MM.1S (cell line): ENCODE results near the gene CYREN.

Experiments used
- DNase-seq: peaks from one replicate; pipeline ENCODE4 v3.0.0-alpha.2; 2015
- H2AFZ ChIP-seq: fragments of 300-600 bp; sonication (generic); 2 replicates; pipeline ENCODE4 v1.6.0; 2016; ENCODE audit warnings: antibody characterized with exemption, low read length
- H3F3A ChIP-seq: fragments of 300-600 bp; sonication (generic); 2 replicates; pipeline ENCODE4 v1.6.1; 2016; ENCODE audit warnings: mild to moderate bottlenecking, antibody characterized with exemption, low read length, moderate library complexity, mixed read lengths; ENCODE audit not compliant: insufficient read depth
- H3K27ac ChIP-seq: fragments of 300-600 bp; sonication (generic); 2 replicates; pipeline ENCODE4 v1.5.1; 2016; ENCODE audit warnings: mild to moderate bottlenecking, low read length
- H3K27me3 ChIP-seq: fragments of 300-600 bp; sonication (generic); replicated peaks from 2 replicates; pipeline ENCODE4 v1.6.0; 2016; ENCODE audit warnings: low read length; ENCODE audit not compliant: insufficient read depth
- H3K36me3 ChIP-seq: fragments of 300-600 bp; sonication (generic); replicated peaks from 2 replicates; pipeline ENCODE4 v1.6.1; 2016; ENCODE audit warnings: mild to moderate bottlenecking, low read length, mixed read lengths; ENCODE audit not compliant: insufficient read depth
- H3K4me1 ChIP-seq: fragments of 300-600 bp; sonication (generic); 2 replicates; pipeline ENCODE4 v1.6.1; 2016; ENCODE audit warnings: low read length, mixed read lengths
- H3K4me2 ChIP-seq: fragments of 300-600 bp; sonication (generic); 2 replicates; pipeline ENCODE4 v1.6.0; 2016; ENCODE audit warnings: low read depth, low read length
- H3K4me3 ChIP-seq: fragments of 300-600 bp; sonication (generic); 2 replicates; pipeline ENCODE4 v1.5.1; 2016; ENCODE audit warnings: low read length, mixed read lengths
- H3K79me2 ChIP-seq: fragments of 300-600 bp; sonication (generic); 2 replicates; pipeline ENCODE4 v1.6.1; 2016; ENCODE audit warnings: mixed run types, low read length, mixed read lengths
- H3K9ac ChIP-seq: fragments of 300-600 bp; sonication (generic); 2 replicates; pipeline ENCODE4 v1.6.1; 2016; ENCODE audit warnings: low read length, mixed read lengths
- H3K9me2 ChIP-seq: fragments of 300-600 bp; sonication (generic); replicated peaks from 2 replicates; pipeline ENCODE4 v1.6.1; 2016; ENCODE audit warnings: mild to moderate bottlenecking, low read length, mixed read lengths; ENCODE audit not compliant: insufficient read depth
- H3K9me3 ChIP-seq: fragments of 300-600 bp; sonication (generic); replicated peaks from 2 replicates; pipeline ENCODE4 v1.6.1; 2016; ENCODE audit warnings: mild to moderate bottlenecking, low read length, mixed read lengths; ENCODE audit not compliant: insufficient read depth
- H4K20me1 ChIP-seq: fragments of 300-600 bp; sonication (generic); 2 replicates; pipeline ENCODE4 v1.6.1; 2016; ENCODE audit warnings: mild to moderate bottlenecking, low read length, moderate library complexity, mixed read lengths; ENCODE audit not compliant: insufficient read depth
- CTCF ChIP-seq: fragments of 300-600 bp; sonication (generic); IDR thresholded peaks from 2 replicates; pipeline ENCODE4 v1.5.1; 2016; ENCODE audit warnings: antibody characterized with exemption, low read length, mixed read lengths
- EZH2 ChIP-seq: fragments of 300-600 bp; sonication (generic); optimal IDR thresholded peaks from 2 replicates; pipeline ENCODE3; 2017; ENCODE audit warnings: low read depth, mild to moderate bottlenecking, antibody characterized with exemption, low read length, mixed read lengths
- EZH2phosphoT487 ChIP-seq: fragments of 300-600 bp; sonication (generic); IDR thresholded peaks from 2 replicates; pipeline ENCODE4 v1.6.1; 2018; ENCODE audit warnings: antibody characterized with exemption, low read length

CYREN gene

GRCh38 chr7:135159359-135160085 lies 11.0 kb downstream of the CYREN start:
- H2AFZ ChIP-seq: no peak overlapping the region
- H3K27me3 ChIP-seq: no peaks in the 10 kb centered on the region
- peaks cover 18% of the 10 kb centered on the region for H3F3A ChIP-seq
- H3K27ac ChIP-seq: peak overlapping the region; percentile 86
- H3K36me3 ChIP-seq: no peaks in the 10 kb centered on the region
- H3K4me3 ChIP-seq: peak overlapping the region; percentile 21
- H3K79me2 ChIP-seq: peaks cover 81% of the 10 kb centered on the region
- H3K4me2 ChIP-seq: peak overlapping the region; percentile 70
- DNase-seq: peak; percentile 14
- TF ChIP-seq EZH2phosphoT487: no peak
- no peak for TF ChIP-seq EZH2
- TF ChIP-seq CTCF: no peak
- no peaks in the 10 kb centered on the region for H3K9me2 ChIP-seq
- H4K20me1 ChIP-seq: no peaks in the 10 kb centered on the region
- no peaks in the 10 kb centered on the region for H3K9me3 ChIP-seq
- peaks cover 46% of the 10 kb centered on the region for H3K4me1 ChIP-seq
- peak overlapping the region; percentile 30; the same call in 1 of the 2 replicates for H3K9ac ChIP-seq

GRCh38 chr7:135158874-135159273 lies 11.6 kb downstream of the CYREN start:
- no peaks in the 10 kb centered on the region for H4K20me1 ChIP-seq
- H3F3A ChIP-seq: peaks cover 18% of the 10 kb centered on the region
- TF ChIP-seq EZH2 (no peak), CTCF (no peak), EZH2phosphoT487 (no peak)
- H3K27ac ChIP-seq: peak overlapping the region; percentile 86; the same call in 1 of the 2 replicates
- H3K9me3 ChIP-seq: no peaks in the 10 kb centered on the region
- H3K4me3 ChIP-seq: no peak overlapping the region
- H3K9ac ChIP-seq: no peak overlapping the region
- no peaks in the 10 kb centered on the region for H3K36me3 ChIP-seq
- DNase-seq: no peak
- no peak overlapping the region for H2AFZ ChIP-seq
- no peaks in the 10 kb centered on the region for H3K9me2 ChIP-seq
- H3K27me3 ChIP-seq: no peaks in the 10 kb centered on the region
- peaks cover 77% of the 10 kb centered on the region for H3K79me2 ChIP-seq
- H3K4me2 ChIP-seq: peak overlapping the region; percentile 70; the same call in 1 of the 2 replicates
- H3K4me1 ChIP-seq: peaks cover 46% of the 10 kb centered on the region

GRCh38 chr7:135158141-135158655 lies 12.3 kb downstream of the CYREN start:
- Histone ChIP-seq H3K36me3 (no peaks in the 10 kb centered on the region), H3K9ac (no peak overlapping the region), H3K27me3 (no peaks in the 10 kb centered on the region), H3K4me2 (peak overlapping the region; percentile 70; the same call in 1 of the 2 replicates), H3K4me3 (no peak overlapping the region), H4K20me1 (no peaks in the 10 kb centered on the region), H3F3A (peaks cover 18% of the 10 kb centered on the region), H3K27ac (no peak overlapping the region; the same call in 1 of the 2 replicates), H3K9me2 (no peaks in the 10 kb centered on the region), H2AFZ (no peak overlapping the region), H3K79me2 (peaks cover 80% of the 10 kb centered on the region), H3K9me3 (no peaks in the 10 kb centered on the region), H3K4me1 (peaks cover 46% of the 10 kb centered on the region)
- no peak for TF ChIP-seq EZH2
- no peak for TF ChIP-seq CTCF
- no peak for TF ChIP-seq EZH2phosphoT487
- no peak for DNase-seq
